CD4-positive, alpha-beta memory T cell (primary cell): ENCODE data around the gene P4HA1. TPM values are rescaled to one million over a fixed set of nuclear protein-coding genes. Genes with fewer than 3 reads are reported as not detected.
"Not testable (repeated sequence)": the region's sequence is repeated elsewhere in the genome, so short reads cannot be mapped to it uniquely, and the experiment has no call there.

Experiments used
- CTCF ChIA-PET: fragments of 350-600 bp; sonication (Branson Sonifier 250); formaldehyde crosslinking; loops from one replicate; lab custom pipeline; 2021; ENCODE audit warnings: inconsistent platforms; ENCODE audit not compliant: partially characterized antibody; lab: Charles Lee
- POLR2A ChIA-PET: fragments of 350-600 bp; sonication (Branson Sonifier 250); formaldehyde crosslinking; loops from one replicate; lab custom pipeline; 2021; ENCODE audit not compliant: partially characterized antibody; lab: Charles Lee
- DNase-seq, 5 donors: peaks; one replicate each; pipeline versions ENCODE4 v3.0.0 to v3.0.0-alpha.2; 2020 to 2022; ENCODE audit warnings: mixed read lengths in 1 of 5
- H3K27ac ChIP-seq: one replicate; pipeline ENCODE4 v1.7.0; 2013; ENCODE audit warnings: low read depth, low read length
- H3K27me3 ChIP-seq: 2 replicates; pipeline ENCODE4 v1.7.0; 2013; ENCODE audit warnings: mild to moderate bottlenecking, low read length, moderate library complexity; ENCODE audit not compliant: insufficient read depth
- H3K36me3 ChIP-seq: 2 replicates; pipeline ENCODE4 v1.7.0; 2013; ENCODE audit warnings: mild to moderate bottlenecking, low read length, moderate library complexity; ENCODE audit not compliant: insufficient read depth
- H3K4me1 ChIP-seq: 2 replicates; pipeline ENCODE4 v1.7.0; 2013; ENCODE audit warnings: mild to moderate bottlenecking, low read length, moderate library complexity; ENCODE audit not compliant: insufficient read depth
- H3K4me3 ChIP-seq, 2 donors: one replicate each; pipeline ENCODE4 v1.7.0; 2013; ENCODE audit warnings: low read length in 2 of 2, mild to moderate bottlenecking in 1 of 2
- H3K9me3 ChIP-seq, 2 donors: one replicate each; pipeline ENCODE4 v1.7.0; 2013; ENCODE audit warnings: low read length in 2 of 2, control low read depth in 1 of 2; ENCODE audit not compliant: control insufficient read depth in 1 of 2
- H3K27ac Mint-ChIP-seq, 7 donors: one replicate each; pipeline ENCODE4 v1.8.0; 2020 to 2021; ENCODE audit warnings: mixed read lengths in 7 of 7, mild to moderate bottlenecking in 6 of 7, inconsistent platforms in 3 of 7, moderate library complexity in 3 of 7
- H3K27me3 Mint-ChIP-seq, 2 donors: one replicate each; pipeline ENCODE4 v1.8.0; 2020 to 2021; ENCODE audit warnings: mixed read lengths in 2 of 2
- H3K36me3 Mint-ChIP-seq, 2 donors: one replicate each; pipeline ENCODE4 v1.8.0; 2020 to 2021; ENCODE audit warnings: mixed read lengths in 2 of 2, inconsistent platforms in 1 of 2, mild to moderate bottlenecking in 1 of 2
- H3K4me1 Mint-ChIP-seq, 4 donors: one replicate each; pipeline ENCODE4 v1.8.0; 2020 to 2021; ENCODE audit warnings: mixed read lengths in 4 of 4, mild to moderate bottlenecking in 1 of 4
- H3K4me3 Mint-ChIP-seq, 8 donors: one replicate each; pipeline ENCODE4 v1.8.0; 2020 to 2021; ENCODE audit warnings: mixed read lengths in 8 of 8, mild to moderate bottlenecking in 7 of 8, moderate library complexity in 6 of 8, inconsistent platforms in 3 of 8
- H3K9me3 Mint-ChIP-seq, 8 donors: one replicate each; pipeline ENCODE4 v1.8.0; 2020 to 2021; ENCODE audit warnings: mixed read lengths in 8 of 8, mild to moderate bottlenecking in 5 of 8, inconsistent platforms in 3 of 8, moderate library complexity in 1 of 8
- intact Hi-C: fragments of 100-400 bp; cut with micrococcal nuclease; formaldehyde crosslinking; loops from one replicate; pipeline ENCODE4 v1.15.1; 2023
- polyA plus RNA-seq, 2 donors: library from polyadenylated mRNA; unstranded; fragments of 300-500 nt; fragmentation: Illumina TruSeq; gene quantifications; one replicate each; pipeline ENCODE4 v1.2.3, GENCODE V29; 2021
- total RNA-seq, 2 experiments: library from RNA; stranded (reverse); gene quantifications; one replicate each; pipeline ENCODE4 v1.2.3, GENCODE V29; 2021

The P4HA1 gene
- total and polyA plus RNA-seq, 4 experiments from 2014 or later = 17.8 to 41.4 (median 20.7) TPM

- H3K27me3 ChIP-seq, H3K4me3 Mint-ChIP-seq, H3K27me3 Mint-ChIP-seq, POLR2A ChIA-PET, H3K4me1 Mint-ChIP-seq, H3K27ac Mint-ChIP-seq, CTCF ChIA-PET, H3K4me3 ChIP-seq, intact Hi-C loops, H3K27ac ChIP-seq, DNase-seq, H3K4me1 ChIP-seq, H3K36me3 ChIP-seq, H3K9me3 ChIP-seq: not testable (repeated sequence)
- Mint-ChIP-seq H3K9me3 (peaks cover 0 to 29% (median 8%) of the 10 kb centered on the region in 8 donors), H3K36me3 (peaks cover 31 to 38% of the 10 kb centered on the region in 2 donors)
Measured at GRCh38 chr10:72995459-72995858, 101.2 kb downstream of the P4HA1 start.

GRCh38 chr10:72989771-72990170 lies 106.9 kb downstream of the P4HA1 start:
- H3K27me3 ChIP-seq, H3K27ac ChIP-seq, H3K4me3 ChIP-seq, H3K36me3 ChIP-seq, intact Hi-C loops, H3K27ac Mint-ChIP-seq, H3K27me3 Mint-ChIP-seq, DNase-seq, H3K4me1 ChIP-seq, CTCF ChIA-PET, H3K4me3 Mint-ChIP-seq, H3K9me3 Mint-ChIP-seq, POLR2A ChIA-PET, H3K4me1 Mint-ChIP-seq, H3K9me3 ChIP-seq: not testable (repeated sequence)
- H3K36me3 Mint-ChIP-seq = peaks cover 22 to 41% of the 10 kb centered on the region in 2 donors

DNA sequence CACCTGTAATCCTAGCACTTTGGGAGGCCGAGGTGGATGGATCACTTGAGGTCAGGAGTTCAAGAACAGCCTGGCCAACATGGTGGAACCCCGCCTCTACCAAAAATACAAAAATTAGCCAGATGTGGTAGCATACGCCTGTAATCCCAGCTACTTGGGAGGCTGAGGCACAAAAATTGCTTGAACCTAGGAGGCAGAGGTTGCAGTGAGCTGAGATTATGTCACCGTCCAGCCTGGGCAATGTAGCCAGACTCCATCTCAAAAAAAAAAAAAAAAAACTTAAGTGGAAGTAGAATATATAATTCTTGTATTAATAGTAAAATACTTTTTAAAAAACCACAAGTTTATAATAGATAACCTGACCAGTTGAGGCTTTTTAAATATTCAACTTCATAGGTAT lies 112.0 kb downstream of the P4HA1 start:
- DNase-seq, H3K27me3 Mint-ChIP-seq, H3K27me3 ChIP-seq, H3K4me1 Mint-ChIP-seq, H3K27ac ChIP-seq, H3K4me3 ChIP-seq, H3K4me3 Mint-ChIP-seq, CTCF ChIA-PET, POLR2A ChIA-PET, H3K4me1 ChIP-seq, intact Hi-C loops, H3K9me3 ChIP-seq, H3K36me3 ChIP-seq, H3K27ac Mint-ChIP-seq: not testable (repeated sequence)
- H3K36me3 Mint-ChIP-seq = peaks cover 5 to 11% of the 10 kb centered on the region in 2 donors
- peaks cover 6 to 34% (median 26%) of the 10 kb centered on the region in 8 donors for H3K9me3 Mint-ChIP-seq

DNA sequence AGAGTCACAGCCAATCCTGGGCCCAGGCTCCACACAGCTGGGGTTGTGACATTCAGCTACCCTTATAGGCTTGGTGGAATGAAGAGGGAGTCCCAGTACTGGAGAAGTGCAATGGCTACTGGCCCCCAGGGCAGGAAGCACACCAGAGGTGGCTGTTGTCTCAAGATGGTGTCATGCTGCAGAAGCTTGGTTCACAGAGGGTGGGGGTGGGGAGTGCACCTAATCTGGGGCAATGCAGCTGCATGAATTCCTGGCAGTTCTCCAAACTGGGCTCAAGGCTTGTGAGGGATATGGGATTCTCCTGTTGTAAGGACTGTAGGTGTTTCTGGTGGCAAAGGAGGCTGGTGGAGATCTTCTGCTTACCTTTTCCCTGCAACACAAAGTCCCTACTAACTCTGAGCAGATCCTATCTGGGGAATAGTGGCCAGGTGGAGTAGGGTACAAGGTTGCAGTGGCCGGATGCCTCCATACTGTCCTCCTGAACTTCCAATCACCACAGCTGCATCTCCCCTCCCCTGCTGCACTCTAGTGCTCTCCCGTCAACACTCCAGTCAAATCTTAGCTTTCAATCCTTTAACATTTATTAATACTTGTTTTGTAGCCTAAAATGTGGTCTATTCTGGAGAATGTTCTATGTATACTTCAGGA lies 114.7 kb downstream of the P4HA1 start:
- intact Hi-C loops = no loop called here
- H3K27ac Mint-ChIP-seq = no peak overlapping the region
- peaks cover 0 to 8% of the 10 kb centered on the region in 2 donors for H3K27me3 Mint-ChIP-seq
- H3K4me1 ChIP-seq = no peaks in the 10 kb centered on the region
- no peaks in the 10 kb centered on the region for H3K27me3 ChIP-seq
- POLR2A ChIA-PET = no interaction called here
- no peaks in the 10 kb centered on the region for H3K36me3 ChIP-seq
- no peaks in the 10 kb centered on the region for H3K4me1 Mint-ChIP-seq
- peaks cover 6 to 60% (median 48%) of the 10 kb centered on the region in 8 donors for H3K9me3 Mint-ChIP-seq
- no peak overlapping the region for H3K27ac ChIP-seq
- H3K4me3 ChIP-seq = no peak overlapping the region
- CTCF ChIA-PET = interaction anchor here (1.0 kb wide), 1 partner anchor 10 kb away, joined by 4 read pairs; no protein-coding TSS in a partner anchor
- no peaks in the 10 kb centered on the region for H3K9me3 ChIP-seq
- H3K4me3 Mint-ChIP-seq = no peak overlapping the region
- peaks cover 4 to 10% of the 10 kb centered on the region in 2 donors for H3K36me3 Mint-ChIP-seq
- no peak for DNase-seq

GRCh38 chr10:72981028-72981881 lies 115.4 kb downstream of the P4HA1 start:
- intact Hi-C loops = no loop called here
- H3K36me3 ChIP-seq = no peaks in the 10 kb centered on the region
- no peak overlapping the region for H3K4me3 Mint-ChIP-seq
- DNase-seq = no peak
- no peaks in the 10 kb centered on the region for H3K27me3 ChIP-seq
- H3K27ac Mint-ChIP-seq = no peak overlapping the region
- CTCF ChIA-PET = no interaction called here
- POLR2A ChIA-PET = no interaction called here
- no peaks in the 10 kb centered on the region for H3K4me1 ChIP-seq
- no peaks in the 10 kb centered on the region for H3K9me3 ChIP-seq
- H3K4me1 Mint-ChIP-seq = no peaks in the 10 kb centered on the region
- H3K27me3 Mint-ChIP-seq = peaks cover 0 to 9% of the 10 kb centered on the region in 2 donors
- H3K4me3 ChIP-seq = no peak overlapping the region
- peaks cover 6 to 68% (median 54%) of the 10 kb centered on the region in 8 donors for H3K9me3 Mint-ChIP-seq
- H3K27ac ChIP-seq = no peak overlapping the region
- peaks cover 4 to 15% of the 10 kb centered on the region in 2 donors for H3K36me3 Mint-ChIP-seq

GRCh38 chr10:72980348-72980747 lies 116.3 kb downstream of the P4HA1 start:
- intact Hi-C loops = no loop called here
- CTCF ChIA-PET = no interaction called here

DNA sequence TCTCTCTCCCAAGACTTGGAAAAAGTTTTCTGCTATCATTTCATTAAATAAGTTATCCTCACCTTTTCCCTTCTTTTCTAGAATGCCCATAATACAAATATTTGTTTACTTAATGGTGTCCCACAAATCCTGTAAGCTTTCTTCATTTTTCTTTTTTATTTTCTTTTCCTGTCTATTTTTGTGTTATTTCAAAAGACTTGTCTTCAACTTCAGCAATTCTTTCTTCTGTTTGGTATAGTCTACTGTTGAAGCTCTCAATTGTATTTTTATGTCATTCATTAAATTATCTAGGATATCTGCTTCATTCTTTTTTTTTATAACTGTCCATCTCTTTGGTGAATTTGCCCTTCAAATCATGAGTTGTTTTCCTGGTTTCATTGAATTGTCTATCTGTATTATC lies 117.0 kb downstream of the P4HA1 start:
- H3K9me3 Mint-ChIP-seq = peaks cover 6 to 82% (median 67%) of the 10 kb centered on the region in 8 donors
- H3K4me1 ChIP-seq = no peaks in the 10 kb centered on the region
- no peak overlapping the region for H3K27ac Mint-ChIP-seq
- intact Hi-C loops = no loop called here
- no peak overlapping the region for H3K4me3 ChIP-seq
- POLR2A ChIA-PET = no interaction called here
- CTCF ChIA-PET = no interaction called here
- DNase-seq = no peak
- no peaks in the 10 kb centered on the region for H3K27me3 ChIP-seq
- peaks cover 0 to 6% of the 10 kb centered on the region in 2 donors for H3K9me3 ChIP-seq
- H3K4me3 Mint-ChIP-seq = no peak overlapping the region
- H3K36me3 Mint-ChIP-seq = peaks cover 4 to 15% of the 10 kb centered on the region in 2 donors
- peaks cover 4 to 9% of the 10 kb centered on the region in 2 donors for H3K27me3 Mint-ChIP-seq
- no peaks in the 10 kb centered on the region for H3K4me1 Mint-ChIP-seq
- no peaks in the 10 kb centered on the region for H3K36me3 ChIP-seq
- no peak overlapping the region for H3K27ac ChIP-seq

More at GRCh38 chr10:72980348-72980747, 116.3 kb downstream of the P4HA1 start:
- Mint-ChIP-seq H3K27ac (no peak overlapping the region), H3K4me3 (no peak overlapping the region), H3K27me3 (peaks cover 2 to 9% of the 10 kb centered on the region in 2 donors), H3K36me3 (peaks cover 4 to 15% of the 10 kb centered on the region in 2 donors), H3K4me1 (no peaks in the 10 kb centered on the region), H3K9me3 (peaks cover 6 to 77% (median 63%) of the 10 kb centered on the region in 8 donors)
- Histone ChIP-seq H3K27ac (no peak overlapping the region), H3K4me3 (no peak overlapping the region), H3K4me1 (no peaks in the 10 kb centered on the region), H3K27me3 (no peaks in the 10 kb centered on the region), H3K36me3 (no peaks in the 10 kb centered on the region), H3K9me3 (peaks cover 0 to 5% of the 10 kb centered on the region in 2 donors)
- no peak for DNase-seq
- POLR2A ChIA-PET = no interaction called here
